HG03558 (cell line): Measurements from ENCODE around the gene LIMK1.

ENCODE experiments used
- ATAC-seq: cut with Tn5 transposase; IDR thresholded peaks from one replicate; pipeline ENCODE4 v1.9.1; 2021; ENCODE audit warnings: moderate number of reproducible peaks; ENCODE audit not compliant: unreplicated experiment; ENCODE audit errors: extremely low read depth

The LIMK1 gene

DNA sequence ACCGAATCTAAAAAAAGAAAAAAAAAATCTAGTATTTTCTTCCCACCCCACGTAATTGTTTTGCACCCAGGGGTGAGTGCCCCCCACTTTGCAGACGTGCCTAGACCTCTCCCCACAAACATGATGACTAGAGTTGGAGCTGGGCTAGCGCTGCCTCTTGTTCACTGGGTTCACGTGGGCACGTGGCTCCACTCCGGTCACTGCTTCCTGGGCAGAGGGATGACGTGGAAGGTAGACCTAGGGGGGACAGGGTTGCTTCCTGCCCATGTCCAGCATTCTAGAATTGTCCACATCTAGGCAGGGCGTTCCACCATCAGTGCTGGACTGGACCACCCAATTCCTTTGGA, 861 bp upstream of the LIMK1 start:
- ATAC-seq: no peak

DNA sequence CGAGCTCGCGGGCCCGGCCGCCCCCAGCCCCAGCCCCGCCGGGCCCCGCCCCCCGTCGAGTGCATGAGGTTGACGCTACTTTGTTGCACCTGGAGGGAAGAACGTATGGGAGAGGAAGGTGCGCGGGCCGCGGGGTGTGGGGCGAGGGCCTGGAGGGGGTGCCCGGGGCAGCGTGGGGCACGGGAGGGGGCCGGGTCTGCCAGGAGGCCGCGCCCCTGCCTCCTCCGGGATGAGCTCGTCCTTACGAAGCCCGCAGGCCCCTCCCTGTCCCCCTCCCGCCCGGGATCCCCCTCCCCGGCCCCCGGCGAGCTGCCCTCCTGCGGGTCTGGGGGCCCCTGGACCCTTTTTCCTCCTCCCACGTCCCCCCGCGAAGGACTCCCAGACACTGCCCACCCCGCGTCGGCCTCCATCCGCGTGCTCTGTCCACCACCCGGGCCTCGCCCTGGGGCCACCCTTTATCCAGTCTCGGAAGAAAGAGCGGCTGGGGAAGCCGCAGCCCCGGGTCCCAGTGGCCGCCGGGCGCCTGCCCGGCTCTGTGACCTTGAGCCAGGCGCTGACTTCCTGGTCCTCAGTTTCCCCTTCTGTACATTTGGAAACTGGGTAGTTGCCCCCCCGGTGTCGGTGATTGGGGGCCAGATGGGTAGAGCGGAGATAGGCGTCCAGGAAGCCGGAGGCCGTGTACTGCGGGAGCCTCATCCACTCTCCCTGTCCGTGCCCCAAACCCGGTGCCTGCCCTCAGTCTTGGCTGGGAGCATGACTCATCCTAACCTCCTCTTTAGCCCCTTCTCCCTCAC, 521 bp downstream of the LIMK1 start:
- ATAC-seq: no peak

- ATAC-seq: no peak
Observed at GRCh38 chr7:74084722-74085578, 1.3 kb downstream of the LIMK1 start.

DNA sequence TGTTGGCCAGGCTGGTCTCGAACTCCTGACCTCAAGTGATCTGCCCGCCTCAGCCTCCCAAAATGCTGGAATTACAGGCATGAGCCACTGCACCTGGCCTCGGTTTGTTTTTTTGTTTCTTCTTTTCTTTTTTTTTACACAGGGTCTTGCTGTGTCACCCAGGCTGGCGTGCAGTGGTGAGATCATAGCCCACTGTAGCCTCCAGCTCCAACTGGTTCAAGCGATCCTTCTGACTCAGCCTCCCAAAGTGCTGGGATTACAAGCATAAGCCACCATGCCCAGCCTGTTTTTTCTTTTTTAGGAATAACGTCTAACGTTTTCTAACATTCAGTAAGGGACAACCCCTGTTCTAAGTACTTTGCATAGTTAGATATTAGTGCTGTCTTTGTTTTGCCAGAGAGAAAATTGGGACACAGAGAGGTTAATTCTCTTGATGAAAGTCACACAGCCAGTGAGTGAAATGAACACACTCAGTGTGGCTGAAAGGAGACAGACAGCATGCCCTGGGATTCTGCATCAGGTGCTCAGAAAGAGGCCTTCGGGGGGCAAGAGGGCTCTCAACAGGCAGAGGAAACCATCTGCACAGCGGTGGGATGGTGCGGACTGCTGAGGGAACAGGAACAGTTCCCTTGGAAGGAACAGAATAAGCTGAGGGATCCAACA, 4.3 kb downstream of the LIMK1 start:
- no peak for ATAC-seq

GRCh38 chr7:74092321-74092963, 8.8 kb downstream of the LIMK1 start:
- ATAC-seq: no peak

DNA sequence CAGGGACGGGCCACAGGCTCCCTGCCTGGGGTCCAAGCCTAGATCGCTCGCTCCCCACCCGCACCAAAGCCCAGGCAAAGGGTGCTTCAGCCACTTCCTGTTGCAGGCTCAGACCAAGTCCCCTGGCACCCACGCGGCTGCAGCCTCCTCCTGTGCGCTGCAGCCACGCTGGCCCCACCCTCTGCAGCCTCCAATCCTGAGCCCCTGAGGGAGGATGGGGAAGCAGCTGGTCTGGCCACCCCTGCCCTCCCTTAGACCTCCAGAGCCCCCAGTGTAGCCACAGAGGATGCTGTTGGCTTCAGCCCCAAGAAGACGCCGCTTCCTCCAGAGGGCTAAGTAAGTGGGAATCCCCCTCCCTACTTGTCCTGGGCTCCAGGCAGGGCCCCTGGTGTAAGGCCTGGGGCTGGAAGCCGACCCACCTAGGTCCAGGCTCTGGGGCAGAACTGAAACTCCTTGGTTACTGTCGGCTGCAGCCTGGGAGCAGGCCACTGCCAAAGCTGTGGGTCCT, 9.4 kb downstream of the LIMK1 start:
- ATAC-seq: no peak

GRCh38 chr7:74093671-74094223, 10.1 kb downstream of the LIMK1 start:
- no peak for ATAC-seq

DNA sequence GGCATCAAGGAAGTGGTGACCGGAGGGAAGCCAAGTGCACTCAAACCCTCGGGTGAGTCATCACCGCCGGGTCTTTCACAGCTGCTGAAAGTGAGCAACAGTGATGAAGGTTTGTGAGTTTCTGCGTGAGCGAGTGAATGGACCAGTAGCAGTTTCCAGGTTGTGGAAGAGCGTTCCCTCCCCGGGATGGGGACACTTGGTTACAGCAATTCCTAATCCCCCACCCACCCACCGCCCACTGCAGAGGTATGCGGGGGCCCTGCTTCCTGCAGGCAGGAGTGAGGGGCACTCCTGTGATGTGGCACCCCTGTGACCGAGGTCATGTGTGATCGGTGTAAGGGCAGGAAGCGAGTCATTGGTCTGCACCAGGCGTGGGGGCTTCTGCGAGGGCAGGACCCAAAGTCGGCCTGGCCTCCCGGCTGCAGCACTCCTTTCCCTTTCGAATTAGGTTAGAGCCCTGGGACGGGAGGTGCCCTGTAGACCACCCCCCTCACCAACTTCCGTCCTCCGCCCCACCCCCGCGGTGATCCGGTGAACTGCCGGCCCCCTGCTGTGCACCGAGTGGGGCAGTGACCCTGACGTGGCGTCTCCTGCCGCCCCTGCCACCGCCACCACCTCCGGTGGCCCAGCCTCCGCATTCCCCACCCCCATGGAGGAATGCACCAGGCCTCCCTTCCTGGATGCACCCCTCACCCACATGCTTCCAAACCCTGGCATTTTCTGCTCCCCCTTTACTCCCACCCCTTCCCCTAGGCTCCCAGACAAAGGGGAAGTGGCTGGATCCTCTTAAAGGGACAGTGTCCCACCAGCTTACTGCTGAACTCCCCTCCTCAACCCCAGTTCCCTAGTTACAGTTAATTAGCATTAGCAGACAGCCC, 10.9 kb downstream of the LIMK1 start:
- ATAC-seq: peak; percentile 30

- ATAC-seq: no peak
Observed at GRCh38 chr7:74095135-74095534, 11.5 kb downstream of the LIMK1 start.

GRCh38 chr7:74097937-74098614, 14.5 kb downstream of the LIMK1 start:
- no peak for ATAC-seq

GRCh38 chr7:74099031-74099430, 15.4 kb downstream of the LIMK1 start:
- ATAC-seq: no peak

DNA sequence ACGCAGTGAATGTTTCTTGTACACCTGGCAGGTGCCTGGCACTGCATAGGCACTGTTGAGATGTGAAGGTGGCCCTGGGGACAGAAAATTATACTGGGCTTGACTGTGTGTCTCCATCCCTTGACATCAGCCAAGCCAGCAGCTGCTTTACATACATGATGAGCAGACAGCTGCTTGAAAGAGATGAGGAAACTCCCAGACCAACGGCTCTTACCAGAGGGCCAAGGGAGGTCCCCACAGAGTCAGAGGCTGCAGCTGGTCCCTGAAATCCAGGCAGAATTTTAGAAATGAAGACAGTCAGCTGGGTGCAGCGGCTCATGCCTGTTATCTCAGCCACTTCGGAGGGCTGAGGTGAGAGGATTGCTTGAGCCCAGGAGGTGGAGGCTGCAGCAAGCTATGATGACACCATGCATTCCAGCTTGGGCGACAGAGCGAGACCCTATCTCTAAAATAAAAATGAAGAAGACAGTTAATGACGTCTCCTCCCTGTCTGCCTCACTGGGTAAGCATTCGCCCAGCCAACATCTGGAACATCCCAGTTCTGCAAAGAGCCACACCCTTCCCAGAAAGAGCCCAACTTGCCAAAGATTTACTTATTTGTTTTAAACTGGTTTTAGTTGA, 17.6 kb downstream of the LIMK1 start:
- peak; percentile 81 for ATAC-seq

GRCh38 chr7:74103219-74103772, 19.7 kb downstream of the LIMK1 start:
- ATAC-seq: no peak

GRCh38 chr7:74104702-74105101, 21.1 kb downstream of the LIMK1 start:
- ATAC-seq: no peak

DNA sequence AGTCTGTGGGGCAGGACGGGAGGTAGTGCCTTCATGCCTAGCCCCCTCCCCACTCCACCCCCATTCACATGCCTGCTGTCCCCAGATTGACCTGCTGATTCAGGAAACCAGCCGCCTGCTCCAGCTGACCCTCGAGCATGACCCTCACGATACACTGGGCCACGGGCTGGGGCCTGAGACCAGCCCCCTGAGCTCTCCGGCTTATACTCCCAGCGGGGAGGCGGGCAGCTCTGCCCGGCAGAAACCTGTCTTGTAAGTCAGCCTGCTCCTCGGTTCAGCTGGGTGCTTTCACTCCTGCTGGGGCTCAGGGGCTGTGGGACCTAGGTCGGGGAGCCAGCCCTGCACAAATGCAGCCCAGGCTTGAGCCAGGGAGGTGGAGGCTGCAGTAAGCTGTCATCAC, 22.4 kb downstream of the LIMK1 start:
- ATAC-seq: no peak

- ATAC-seq: no peak
Observed at GRCh38 chr7:74106846-74107245, 23.2 kb downstream of the LIMK1 start.

DNA sequence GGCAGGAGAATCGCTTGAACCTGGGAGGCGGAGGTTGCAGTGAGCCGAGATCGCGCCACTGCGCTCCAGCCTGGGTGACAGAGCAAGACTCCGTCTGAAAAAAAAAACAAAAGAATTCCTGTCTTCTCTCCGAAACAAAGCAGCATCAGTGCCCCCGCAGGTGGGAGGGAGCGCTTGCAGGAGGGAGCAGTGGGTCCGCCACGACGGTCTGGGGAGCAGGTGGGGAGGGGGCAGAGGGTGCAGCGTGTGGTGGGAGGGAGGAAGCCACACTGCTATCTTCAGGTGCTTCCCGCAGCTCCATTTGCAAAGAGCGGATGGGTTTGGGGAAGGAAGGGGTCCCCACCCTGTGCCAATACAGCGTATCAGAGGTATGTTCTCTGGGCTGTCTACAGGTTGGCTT, 31.7 kb downstream of the LIMK1 start:
- no peak for ATAC-seq

- no peak for ATAC-seq
Observed at GRCh38 chr7:74116356-74116755, 32.8 kb downstream of the LIMK1 start.
